ENCODE measurements around the gene ACO2. TPM values are rescaled to one million over a fixed set of nuclear protein-coding genes. Genes with fewer than 3 reads are reported as not detected.

Gene ACO2
- total RNA-seq, 1 donor from 2014 or later: 77.3 TPM

GRCh38 chr22:41442240-41442792 lies 26.6 kb upstream of the ACO2 start:
- no peak overlapping the region for H3K4me3 Mint-ChIP-seq (ENCODE audit: unreplicated experiment)
- no peak for TF ChIP-seq CTCF (IDR thresholded peaks at IDR 0.05)
- peaks cover 13% of the 10 kb centered on the region for H3K36me3 Mint-ChIP-seq (ENCODE audit: unreplicated experiment)
- DNase-seq (ENCODE audit: extremely low spot score, unreplicated experiment): no peak
- H3K27me3 Mint-ChIP-seq (ENCODE audit: unreplicated experiment): no peaks in the 10 kb centered on the region
- H3K27ac Mint-ChIP-seq (ENCODE audit: unreplicated experiment): no peak overlapping the region
- H3K9me3 Mint-ChIP-seq (ENCODE audit: unreplicated experiment): no peaks in the 10 kb centered on the region
- peaks cover 30% of the 10 kb centered on the region for H3K4me1 Mint-ChIP-seq (ENCODE audit: unreplicated experiment)

- Mint-ChIP-seq H3K36me3 (ENCODE audit: unreplicated experiment) (peaks cover 11% of the 10 kb centered on the region), H3K27ac (ENCODE audit: unreplicated experiment) (peak overlapping the region; percentile 95), H3K4me1 (ENCODE audit: unreplicated experiment) (peaks cover 30% of the 10 kb centered on the region), H3K4me3 (ENCODE audit: unreplicated experiment) (peak overlapping the region; percentile 95), H3K27me3 (ENCODE audit: unreplicated experiment) (no peaks in the 10 kb centered on the region), H3K9me3 (ENCODE audit: unreplicated experiment) (no peaks in the 10 kb centered on the region)
- DNase-seq (ENCODE audit: extremely low spot score, unreplicated experiment): peak; percentile 98
- TF ChIP-seq CTCF (IDR thresholded peaks at IDR 0.05): no peak
These were observed 24.4 kb upstream of the ACO2 start for GRCh38 chr22:41444360-41445128.

- no peak for TF ChIP-seq CTCF (IDR thresholded peaks at IDR 0.05)
- peak overlapping the region; percentile 95 for H3K4me3 Mint-ChIP-seq (ENCODE audit: unreplicated experiment)
- DNase-seq (ENCODE audit: extremely low spot score, unreplicated experiment): no peak
- H3K4me1 Mint-ChIP-seq (ENCODE audit: unreplicated experiment): peaks cover 28% of the 10 kb centered on the region
- H3K27ac Mint-ChIP-seq (ENCODE audit: unreplicated experiment): peak overlapping the region; percentile 95
- H3K36me3 Mint-ChIP-seq (ENCODE audit: unreplicated experiment): peaks cover 11% of the 10 kb centered on the region
- no peaks in the 10 kb centered on the region for H3K9me3 Mint-ChIP-seq (ENCODE audit: unreplicated experiment)
- no peaks in the 10 kb centered on the region for H3K27me3 Mint-ChIP-seq (ENCODE audit: unreplicated experiment)
These were observed 23.5 kb upstream of the ACO2 start for GRCh38 chr22:41445129-41446056.

- Mint-ChIP-seq H3K36me3 (ENCODE audit: unreplicated experiment) (peaks cover 11% of the 10 kb centered on the region), H3K9me3 (ENCODE audit: unreplicated experiment) (no peaks in the 10 kb centered on the region), H3K27me3 (ENCODE audit: unreplicated experiment) (no peaks in the 10 kb centered on the region), H3K27ac (ENCODE audit: unreplicated experiment) (peak overlapping the region; percentile 95), H3K4me1 (ENCODE audit: unreplicated experiment) (peaks cover 28% of the 10 kb centered on the region), H3K4me3 (ENCODE audit: unreplicated experiment) (peak overlapping the region; percentile 95)
- TF ChIP-seq CTCF (IDR thresholded peaks at IDR 0.05): no peak
- no peak for DNase-seq (ENCODE audit: extremely low spot score, unreplicated experiment)
These were observed 22.8 kb upstream of the ACO2 start for GRCh38 chr22:41446057-41446501.

Measured in osteocyte (in vitro differentiated cells).